Central memory CD4-positive, alpha-beta T cell (primary cell): ENCODE data around the gene DACH2.
"Not testable (repeated sequence)": the region's sequence is repeated elsewhere in the genome, so short reads cannot be mapped to it uniquely, and the experiment has no call there.

Source experiments
- DNase-seq: peaks from one replicate; pipeline ENCODE4 v3.0.0; 2022
- total RNA-seq, 3 experiments: gene quantifications; one replicate each; lab custom pipeline; 2026; lab: John Stamatoyannopoulos, UW

Gene DACH2
- 0 to 0.19 (median 0) reads per million in 3 experiments for total RNA-seq

DNA sequence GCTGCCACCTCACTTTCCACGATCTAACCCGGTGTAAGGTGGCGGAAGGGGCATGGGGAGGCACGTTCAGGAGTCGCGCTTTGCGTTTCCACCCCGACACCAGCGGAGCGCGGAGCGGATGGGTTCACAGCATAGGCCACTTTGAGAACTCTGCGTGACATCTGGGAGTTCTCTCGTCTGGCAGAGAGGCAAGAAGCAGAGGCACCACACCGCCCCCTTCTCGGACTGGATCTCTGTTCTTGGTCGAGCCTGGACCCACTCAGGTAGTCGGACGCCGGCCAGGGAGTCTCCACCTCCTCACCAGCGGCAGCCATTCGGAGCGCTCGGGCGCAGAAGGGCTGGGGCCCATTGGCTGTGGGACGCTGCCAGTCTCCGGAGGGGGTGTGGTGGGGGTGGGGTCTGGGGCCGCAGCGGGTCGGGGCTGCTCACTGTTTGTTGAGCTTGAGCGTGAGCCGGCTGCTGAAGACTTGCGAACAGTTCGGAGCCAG is at the start of gene DACH2:
DACH2 (plus strand) TSS at position 428 of the 488 bp plus-strand sequence.
- DNase-seq: peak; percentile 13

DNA sequence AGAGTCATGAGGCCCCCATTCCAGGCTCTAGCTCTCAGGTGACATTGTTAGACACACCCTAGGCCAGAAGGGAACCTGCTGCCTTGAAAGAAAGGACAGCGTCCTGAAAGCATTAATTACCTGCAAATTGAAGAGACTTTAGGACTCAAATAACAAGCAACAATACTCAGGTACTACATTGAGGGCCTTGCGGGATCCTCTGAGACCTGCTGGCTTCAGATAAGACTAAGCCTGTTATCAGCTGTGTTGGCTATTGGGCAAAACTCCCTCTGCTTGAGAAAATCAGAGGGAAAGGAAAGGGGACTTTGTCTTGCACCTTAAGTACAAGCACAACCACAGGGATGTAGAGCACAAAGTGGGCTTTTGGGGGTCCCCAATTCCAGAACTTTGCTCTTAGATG is 45.9 kb upstream of the DACH2 start:
- no peak for DNase-seq

DNA sequence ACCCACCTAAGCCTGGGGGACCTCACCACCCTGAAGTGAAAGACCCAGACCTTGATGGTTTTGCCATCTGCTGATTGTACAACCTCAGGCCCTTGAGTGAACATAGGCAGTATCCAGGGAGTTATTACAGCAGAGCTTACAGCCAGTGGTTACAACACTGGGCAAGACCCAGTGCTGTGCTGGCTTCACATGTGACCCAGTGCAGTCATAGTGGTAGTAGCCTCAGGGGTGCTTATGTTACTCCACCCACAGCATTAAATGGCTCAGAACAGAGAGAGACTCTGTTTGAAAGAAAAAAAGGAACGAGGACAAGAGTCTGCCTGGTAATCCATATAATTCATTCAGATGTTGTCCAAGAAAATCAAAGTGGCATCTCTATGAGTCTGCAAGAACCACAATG is 45.2 kb upstream of the DACH2 start:
- no peak for DNase-seq

DNA sequence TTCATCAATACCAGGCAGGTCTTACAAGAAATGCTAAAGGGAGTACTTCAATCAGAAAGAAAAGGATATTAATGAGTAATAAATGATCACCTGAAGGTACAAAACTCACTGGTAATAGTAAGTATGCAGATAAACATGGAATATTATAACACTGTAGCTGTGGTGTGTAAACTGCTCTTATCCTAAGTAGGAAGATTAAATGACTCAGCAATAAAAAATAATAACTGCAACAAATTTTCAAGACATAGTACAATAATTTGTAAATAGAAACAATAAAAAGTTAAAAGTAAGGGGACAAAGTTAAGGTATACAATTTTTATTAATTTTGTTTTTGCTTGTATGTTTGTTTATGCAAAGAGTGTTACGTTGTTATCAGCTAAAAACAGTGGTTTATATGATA is 43.7 kb upstream of the DACH2 start:
- DNase-seq: no peak

DNA sequence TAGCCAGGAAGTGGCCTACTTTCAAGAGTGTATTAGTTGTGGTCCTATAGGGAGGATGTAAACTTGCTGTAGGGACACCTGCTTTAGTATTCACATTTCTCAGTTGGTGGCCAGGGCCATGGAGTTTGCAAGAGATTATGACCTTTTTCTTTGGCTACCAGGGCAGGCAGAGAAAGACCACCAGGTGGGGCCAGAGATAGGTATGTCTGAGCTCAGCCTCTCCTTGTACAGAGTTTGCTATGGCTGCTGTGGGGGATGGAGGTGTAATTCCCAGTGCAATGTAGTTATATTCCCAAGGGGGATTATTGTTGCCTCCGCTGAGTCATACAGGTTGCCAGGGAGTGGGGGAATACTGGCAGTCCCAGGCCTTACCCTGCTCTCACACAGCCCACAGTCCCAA is 26.3 kb upstream of the DACH2 start:
- no peak for DNase-seq

DNA sequence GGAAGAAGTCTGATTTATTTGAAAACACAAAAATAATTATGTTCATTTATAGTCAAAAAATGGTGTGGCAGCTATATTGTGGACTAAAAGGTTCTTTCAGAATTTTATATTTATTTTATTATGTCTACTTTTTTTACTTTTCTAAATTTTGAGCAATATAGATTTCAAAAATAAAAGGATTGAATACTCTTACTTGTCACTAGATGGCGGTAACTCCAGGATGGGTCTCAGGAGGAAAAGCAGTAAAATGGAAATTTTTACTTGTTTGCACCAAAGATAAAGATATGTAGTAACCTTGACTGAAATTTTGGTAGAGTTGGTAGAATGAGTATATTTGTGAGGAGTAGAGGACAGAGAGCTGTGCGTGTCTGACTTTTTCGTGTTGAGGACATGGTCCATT is 14.5 kb upstream of the DACH2 start:
- no peak for DNase-seq

DNA sequence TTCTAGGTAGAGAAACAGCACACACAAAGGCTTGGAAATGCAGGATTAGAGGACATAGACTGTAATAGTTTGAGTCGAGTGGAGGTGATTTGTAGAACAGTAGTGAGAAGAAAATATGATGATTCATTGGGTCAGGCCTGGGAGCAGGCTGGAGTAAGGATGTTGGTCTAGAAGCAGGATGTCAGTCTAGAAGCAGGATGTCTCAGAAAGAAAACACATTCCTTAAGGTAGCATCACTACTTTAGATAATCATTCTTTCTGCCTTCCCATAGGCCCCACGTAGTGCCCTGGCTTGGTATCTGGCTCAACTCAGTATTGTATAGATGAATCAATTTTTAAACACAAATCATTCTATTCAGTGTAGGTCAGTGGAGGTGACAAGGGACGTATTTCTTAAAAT is 11.2 kb upstream of the DACH2 start:
- DNase-seq: no peak

DNA sequence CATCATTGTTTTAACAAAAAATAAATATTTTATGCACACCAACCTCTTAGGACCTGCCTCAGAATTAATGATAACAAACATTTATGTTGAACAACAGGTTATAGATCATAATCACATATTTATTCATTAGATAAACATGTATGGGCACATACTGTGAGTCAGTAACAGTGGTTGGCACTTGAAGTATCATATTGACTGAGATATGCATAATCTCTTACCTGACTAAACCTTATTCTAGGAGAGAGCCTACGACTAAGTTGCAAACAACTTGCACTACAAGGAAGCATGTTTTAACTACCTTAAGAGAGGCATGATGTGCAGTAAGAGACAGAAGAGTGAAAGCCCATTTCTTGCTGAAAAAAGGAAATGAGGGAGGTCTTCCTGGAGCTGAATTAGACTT is 6.5 kb upstream of the DACH2 start:
- DNase-seq: no peak

DNA sequence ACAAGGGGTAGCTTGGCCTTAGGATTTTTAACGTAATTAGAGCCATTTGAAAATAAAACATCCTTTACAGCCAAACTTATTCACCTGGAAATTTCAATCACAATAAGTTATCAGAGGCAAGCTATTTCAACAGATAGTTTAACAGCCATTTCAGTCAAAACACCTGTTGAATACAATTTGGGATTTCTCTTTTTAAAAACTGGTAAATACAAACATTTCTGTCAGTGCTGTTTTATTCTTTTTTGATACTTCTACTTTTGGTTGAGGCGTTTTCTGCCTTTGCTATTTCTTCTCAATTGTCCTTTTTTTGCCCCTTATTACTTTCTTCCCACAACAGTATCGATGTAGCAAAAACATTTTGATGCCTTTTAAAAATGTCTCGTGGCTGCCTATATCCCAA is 2.1 kb upstream of the DACH2 start:
- DNase-seq: no peak

DNA sequence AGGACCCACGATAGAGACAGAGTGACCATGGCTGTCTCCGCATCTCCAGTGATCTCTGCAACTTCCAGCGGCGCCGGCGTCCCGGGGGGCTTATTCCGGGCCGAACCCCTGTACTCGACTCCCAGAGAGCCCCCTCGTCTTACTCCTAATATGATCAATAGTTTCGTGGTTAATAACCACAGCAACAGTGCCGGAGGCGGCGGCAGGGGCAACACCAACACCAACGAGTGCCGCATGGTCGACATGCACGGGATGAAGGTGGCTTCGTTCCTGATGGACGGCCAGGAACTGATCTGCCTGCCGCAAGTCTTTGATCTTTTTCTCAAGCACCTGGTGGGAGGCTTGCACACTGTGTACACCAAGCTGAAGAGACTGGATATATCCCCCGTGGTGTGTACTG is 343 bp downstream of the DACH2 start:
- DNase-seq: no peak

DNA sequence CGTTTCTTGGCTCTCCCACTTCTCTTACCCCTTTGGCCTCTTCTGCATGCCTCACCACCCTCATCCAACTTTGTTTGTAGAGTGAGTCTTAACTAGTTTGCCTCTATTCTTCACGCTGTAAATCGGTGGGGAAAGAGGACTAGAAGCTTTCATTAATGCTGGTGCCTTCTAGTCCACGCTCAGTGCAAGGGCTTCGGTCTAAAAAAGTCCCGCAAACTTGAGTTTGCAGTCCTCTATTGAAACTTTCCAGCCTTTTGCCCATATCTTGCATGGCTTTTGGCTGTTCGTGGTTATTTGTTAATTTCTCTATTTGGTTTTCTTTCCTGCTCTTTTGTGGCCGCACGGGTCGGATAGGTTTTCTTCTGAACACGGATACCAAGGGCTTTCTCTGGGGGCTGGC is 868 bp downstream of the DACH2 start:
- DNase-seq: no peak

DNA sequence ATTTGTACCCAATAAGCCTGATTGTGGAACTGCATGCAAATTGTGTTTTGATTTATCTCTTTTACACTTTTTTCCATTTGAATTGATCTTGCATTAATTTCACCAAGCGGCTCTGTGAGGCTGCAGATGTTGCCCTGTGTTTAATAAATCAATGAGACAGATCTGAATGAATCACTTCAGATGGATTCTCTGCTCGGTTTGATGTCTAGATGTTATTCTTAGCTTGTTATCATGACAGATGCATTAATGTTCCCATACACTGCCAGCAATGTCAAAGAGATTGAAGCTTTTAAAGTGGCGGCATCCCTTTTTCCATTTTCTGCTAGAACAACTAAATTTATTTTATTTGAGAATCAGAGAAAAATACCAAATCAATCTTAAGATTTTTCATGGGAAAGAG is 6.3 kb downstream of the DACH2 start:
- DNase-seq: no peak

DNA sequence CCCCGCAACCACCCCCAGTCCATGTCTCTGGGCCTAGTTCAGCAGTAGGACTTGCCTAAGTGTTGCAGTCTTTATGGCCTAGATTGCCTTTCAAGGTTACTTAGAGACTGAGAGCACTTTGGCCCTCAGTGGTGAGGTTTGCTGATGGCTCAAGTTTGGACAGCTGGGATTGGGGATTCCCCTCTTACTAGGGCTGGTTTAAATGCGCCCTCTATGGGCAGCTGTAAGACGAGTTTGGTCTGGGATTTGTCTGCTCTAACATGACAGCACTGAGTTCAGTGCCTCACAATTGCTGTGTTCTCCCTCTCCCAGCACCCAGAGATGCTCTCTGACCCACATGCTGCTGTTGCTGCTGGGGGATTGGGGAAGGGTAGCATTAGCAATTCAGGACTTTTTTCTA is 23.1 kb downstream of the DACH2 start:
- no peak for DNase-seq

DNA sequence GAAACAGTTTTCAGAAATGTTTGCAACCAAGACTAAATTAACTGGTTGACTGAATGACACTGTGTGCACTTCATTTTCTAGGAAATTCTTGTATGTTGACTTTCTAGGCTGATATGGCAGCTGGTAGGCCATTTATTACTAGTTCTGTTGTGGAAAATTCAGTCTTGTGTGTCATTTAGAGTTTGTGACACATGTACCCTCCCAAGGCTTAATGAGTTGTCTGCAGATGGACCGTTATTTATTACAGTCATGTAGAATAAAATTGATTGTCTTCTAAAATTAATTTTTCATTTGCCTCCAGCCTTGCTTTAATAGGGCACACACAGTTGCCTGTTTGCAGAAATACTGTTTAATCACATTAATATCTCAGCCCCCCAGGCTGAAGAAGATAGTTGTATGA is 30.7 kb downstream of the DACH2 start:
- no peak for DNase-seq

DNA sequence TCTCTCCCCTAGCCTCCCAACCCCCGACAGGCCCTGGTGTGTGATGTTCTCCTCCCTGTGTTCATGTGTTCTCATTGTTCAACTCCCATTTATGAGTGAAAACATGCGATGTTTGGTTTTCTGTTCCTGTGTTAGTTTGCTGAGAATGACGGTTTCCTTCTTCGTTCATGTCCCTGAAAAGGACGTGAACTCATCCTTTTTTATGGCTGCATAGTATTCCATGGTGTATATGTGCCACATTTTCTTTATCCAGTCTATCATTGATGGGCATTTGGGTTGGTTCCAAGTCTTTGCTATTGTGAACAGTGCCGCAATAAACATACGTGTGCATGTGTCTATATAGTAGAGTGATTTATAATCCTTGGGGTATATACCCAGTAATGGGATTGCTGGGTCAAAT is 33.1 kb downstream of the DACH2 start:
- not testable (repeated sequence) for DNase-seq

DNA sequence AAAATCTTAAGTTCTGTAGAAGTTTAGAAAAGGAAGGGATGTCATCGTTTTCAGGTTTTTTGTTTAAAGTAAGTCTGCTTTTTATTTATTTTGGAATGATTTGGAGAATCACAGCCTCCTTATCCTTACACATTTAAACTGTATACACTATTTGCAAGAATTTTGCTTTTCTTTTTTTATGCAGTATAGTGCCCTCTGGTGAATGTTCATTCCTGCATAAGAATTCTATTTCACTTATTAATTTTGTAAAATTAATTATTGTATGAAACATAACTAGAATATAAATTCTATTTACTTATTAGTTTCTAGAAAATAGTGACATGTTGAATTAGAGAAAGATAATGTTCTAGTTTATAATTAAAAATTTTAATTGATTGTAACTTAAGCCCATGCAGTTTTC is 44.6 kb downstream of the DACH2 start:
- no peak for DNase-seq

DNA sequence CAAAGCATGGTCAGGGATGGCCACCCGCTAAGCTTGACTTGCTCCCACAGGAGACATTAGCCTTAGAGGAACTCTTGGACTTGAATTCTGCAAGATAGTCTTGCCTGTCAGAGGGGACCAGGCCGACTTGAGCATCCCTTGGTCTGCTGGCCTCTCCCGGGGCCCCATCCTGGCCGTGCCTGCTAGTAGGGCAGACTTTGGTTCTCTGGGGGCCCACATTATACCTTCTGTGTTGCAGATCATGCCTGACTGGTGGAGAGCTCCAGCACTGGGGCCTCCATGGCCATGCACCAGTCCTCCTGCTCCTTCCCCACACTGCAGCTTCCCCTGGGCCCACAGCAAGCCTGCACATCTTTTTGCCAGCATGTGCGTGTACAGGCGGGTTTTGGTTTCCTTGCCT is 46.5 kb downstream of the DACH2 start:
- DNase-seq: no peak

DNA sequence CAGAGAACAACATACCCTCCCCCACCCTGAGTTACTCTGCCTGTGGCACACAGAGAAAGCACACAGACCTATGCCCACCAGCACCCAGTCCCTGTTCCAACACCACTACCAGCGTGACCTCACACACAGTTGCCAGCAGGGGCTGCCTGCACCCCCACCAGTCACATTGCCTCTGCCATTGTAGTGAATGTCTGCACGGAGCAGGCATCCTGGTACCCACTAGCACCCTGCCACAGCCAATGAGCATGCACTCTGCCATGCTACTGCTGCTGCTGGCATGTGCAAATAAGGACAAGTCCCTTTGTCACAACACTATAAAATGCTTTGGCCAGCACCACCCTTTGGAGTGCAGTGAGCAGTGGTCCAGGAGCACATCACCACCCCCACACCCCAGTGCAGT is 47.1 kb downstream of the DACH2 start:
- DNase-seq: no peak

DNA sequence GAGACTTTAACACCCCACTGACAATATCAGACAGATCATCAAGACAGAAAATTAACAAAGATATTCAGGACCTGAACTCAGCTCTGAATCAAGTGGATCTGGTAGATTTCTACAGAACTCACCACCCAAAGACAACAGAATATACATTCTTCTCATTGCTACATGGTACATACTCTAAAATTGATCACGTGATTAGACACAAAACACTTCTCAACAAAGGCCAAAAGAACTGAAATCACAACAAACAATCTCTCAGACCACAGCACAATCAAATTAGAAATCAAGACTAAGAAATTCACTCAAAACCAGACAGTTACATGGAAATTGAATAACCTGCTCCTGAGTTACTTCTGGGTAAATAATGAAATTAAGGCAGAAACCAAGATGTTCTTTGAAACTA is 49.6 kb downstream of the DACH2 start:
- DNase-seq: no peak

DNA sequence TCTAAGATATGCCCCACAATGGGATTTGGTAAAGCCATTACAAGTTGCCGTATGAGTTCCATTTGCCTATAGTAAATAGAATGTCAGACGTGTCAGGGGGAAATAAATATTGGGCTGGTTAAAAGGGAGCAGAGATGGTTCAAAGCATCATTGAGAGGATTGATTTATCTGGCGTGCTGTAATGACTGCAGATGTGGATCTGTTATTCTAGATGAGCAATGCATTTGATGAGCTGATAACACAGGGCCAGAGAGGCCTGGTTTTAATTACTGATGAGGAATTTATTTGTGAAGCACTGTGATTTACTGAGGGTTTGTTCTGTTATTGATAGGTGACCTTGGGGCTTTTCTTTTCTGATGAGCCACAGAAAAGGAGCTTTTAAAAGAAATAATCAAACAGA is 62.5 kb downstream of the DACH2 start:
- no peak for DNase-seq

DNA sequence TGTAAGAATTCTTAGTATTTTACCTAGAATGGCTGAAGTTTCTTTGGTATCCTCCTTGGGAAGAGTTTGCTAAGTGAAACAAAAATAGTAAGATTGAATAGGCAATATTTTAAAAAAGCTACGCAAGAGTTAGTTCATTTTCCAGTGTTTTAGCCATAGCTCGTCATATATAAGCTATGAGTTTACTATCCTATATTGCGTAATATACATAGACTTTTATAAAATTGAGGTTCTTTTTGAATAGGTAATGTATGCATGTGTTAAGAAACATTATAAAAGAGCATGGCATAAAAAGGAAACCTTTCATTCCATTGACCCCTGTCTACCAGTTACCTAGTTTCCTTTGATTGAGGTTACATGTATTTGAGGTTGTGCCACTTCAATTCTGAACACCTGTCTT is 67.0 kb downstream of the DACH2 start:
- no peak for DNase-seq

DNA sequence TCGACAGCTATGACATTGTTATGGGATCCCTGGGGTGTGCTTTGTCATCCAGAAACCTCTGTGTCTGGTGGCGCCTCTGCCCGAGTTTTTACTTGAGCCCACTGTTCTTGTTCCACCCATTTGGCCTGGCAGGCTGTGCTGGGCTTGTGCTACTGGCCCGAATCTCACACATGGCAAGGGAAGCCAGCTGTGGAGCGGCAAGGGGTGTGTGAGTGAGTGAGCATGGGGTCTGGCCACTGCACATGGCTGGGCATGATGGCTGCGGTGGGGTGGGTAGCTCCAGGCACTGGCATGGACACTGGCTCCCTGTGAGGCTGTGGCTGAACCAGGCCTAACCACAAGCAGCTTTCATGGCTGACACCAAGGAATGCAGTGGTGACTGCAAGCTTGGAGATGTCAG is 89.2 kb downstream of the DACH2 start:
- no peak for DNase-seq

DNA sequence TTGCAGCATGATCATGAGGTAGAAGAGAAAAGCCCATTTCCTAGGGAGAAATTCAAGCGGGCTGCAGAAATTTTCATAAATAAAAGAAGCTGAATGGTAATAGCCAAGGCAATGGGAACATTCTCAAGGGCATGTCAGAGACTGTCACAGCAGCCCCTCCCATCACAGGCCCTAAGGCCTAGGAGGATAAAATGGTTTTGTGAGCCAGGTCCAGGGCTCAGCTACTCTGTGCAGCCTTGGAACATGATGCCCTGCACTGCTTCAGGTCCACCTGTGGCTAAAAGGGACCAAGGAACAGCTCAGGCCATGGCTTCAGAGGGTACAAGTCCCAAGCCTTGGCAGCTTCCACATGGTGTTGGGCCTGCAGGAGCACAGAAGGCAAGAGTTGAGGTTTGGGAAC is 93.3 kb downstream of the DACH2 start:
- DNase-seq: no peak

DNA sequence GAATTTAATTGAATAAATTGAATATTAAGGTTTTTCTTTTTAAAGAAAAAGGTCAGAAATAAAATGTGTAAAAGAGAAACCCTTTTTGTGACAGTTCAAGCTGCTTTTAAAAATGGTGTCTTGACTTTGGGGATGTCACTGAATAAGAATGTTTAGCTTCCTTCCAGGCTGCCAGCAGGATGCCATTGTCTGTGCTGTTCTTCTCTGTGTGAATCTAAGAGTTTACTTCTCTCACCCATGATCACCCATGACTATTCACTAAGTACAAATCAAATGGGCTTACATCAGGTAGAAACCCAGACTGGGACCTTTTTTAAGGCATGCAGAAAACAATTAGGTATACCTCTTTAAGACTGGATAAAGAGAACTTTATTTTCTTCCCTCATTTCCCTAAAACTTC is 115.3 kb downstream of the DACH2 start:
- no peak for DNase-seq

DNA sequence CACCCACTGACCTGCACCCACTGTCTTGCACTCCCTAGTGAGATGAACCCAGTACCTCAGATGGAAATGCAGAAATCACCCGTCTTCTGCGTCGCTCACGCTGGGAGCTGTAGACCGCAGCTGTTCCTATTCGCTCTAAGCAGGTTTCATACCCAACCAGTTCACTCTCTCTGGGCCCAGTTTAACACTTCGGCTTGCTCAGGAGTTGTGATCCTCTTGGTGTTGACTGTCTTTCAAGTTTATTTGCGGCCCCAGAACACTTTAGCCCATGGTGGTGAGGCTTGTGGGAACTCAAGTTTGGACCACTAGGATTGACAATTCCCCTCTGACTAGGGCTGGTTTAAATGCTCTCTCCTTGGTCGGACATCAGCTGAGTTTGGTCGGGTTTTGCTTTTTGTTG is 147.0 kb downstream of the DACH2 start:
- no peak for DNase-seq

DNA sequence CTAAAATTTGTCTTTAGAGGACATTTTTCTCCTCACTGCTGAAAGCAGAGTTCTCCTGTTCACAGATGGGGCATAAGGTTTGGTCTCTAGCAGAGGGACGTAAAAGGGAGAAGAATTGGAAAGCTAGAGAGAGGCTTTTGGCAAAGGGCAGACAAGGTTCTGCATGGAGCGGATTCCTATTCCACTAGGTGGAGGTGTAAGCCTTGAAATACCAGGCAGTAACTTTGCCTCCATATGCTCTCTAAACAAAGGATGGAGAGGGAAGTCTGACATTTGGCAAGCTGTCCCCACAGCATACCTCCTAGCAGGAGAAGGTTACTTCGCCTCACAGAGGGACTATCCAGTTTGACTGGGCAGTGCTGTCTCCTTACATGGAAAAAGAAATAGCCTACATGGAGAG is 174.7 kb downstream of the DACH2 start:
- no peak for DNase-seq
